ENCODE results near the gene TOM1L2.

TOM1L2 gene

GRCh38 chr17:17833658-17834357 is 138.4 kb downstream of the TOM1L2 start:
- Histone ChIP-seq H2AFZ (ENCODE audit: low read depth) (no peak overlapping the region), H3K9ac (no peak overlapping the region), H3K79me2 (ENCODE audit: insufficient read depth, low read depth) (peaks cover 56% of the 10 kb centered on the region), H3K36me3 (ENCODE audit: insufficient read depth) (no peaks in the 10 kb centered on the region), H3K4me1 (ENCODE audit: low read depth, poor library complexity, severe bottlenecking) (peaks cover 64% of the 10 kb centered on the region), H3K4me3 (IDR thresholded peaks at IDR 0.05; ENCODE audit: insufficient read depth, low read depth, low read length) (no peak overlapping the region), H3K4me2 (peak overlapping the region; percentile 21; the same call in 1 of the 2 replicates), H3K27me3 (ENCODE audit: insufficient read depth, low read depth) (no peaks in the 10 kb centered on the region), H4K20me1 (ENCODE audit: insufficient read depth) (no peaks in the 10 kb centered on the region), H3K27ac (no peak overlapping the region)
- TF ChIP-seq, protein P1, sequence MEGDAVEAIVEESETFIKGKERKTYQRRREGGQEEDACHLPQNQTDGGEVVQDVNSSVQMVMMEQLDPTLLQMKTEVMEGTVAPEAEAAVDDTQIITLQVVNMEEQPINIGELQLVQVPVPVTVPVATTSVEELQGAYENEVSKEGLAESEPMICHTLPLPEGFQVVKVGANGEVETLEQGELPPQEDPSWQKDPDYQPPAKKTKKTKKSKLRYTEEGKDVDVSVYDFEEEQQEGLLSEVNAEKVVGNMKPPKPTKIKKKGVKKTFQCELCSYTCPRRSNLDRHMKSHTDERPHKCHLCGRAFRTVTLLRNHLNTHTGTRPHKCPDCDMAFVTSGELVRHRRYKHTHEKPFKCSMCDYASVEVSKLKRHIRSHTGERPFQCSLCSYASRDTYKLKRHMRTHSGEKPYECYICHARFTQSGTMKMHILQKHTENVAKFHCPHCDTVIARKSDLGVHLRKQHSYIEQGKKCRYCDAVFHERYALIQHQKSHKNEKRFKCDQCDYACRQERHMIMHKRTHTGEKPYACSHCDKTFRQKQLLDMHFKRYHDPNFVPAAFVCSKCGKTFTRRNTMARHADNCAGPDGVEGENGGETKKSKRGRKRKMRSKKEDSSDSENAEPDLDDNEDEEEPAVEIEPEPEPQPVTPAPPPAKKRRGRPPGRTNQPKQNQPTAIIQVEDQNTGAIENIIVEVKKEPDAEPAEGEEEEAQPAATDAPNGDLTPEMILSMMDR (conservative IDR thresholded peaks at IDR 0.05; ENCODE audit: low read depth, low read length), result no peak

DNA sequence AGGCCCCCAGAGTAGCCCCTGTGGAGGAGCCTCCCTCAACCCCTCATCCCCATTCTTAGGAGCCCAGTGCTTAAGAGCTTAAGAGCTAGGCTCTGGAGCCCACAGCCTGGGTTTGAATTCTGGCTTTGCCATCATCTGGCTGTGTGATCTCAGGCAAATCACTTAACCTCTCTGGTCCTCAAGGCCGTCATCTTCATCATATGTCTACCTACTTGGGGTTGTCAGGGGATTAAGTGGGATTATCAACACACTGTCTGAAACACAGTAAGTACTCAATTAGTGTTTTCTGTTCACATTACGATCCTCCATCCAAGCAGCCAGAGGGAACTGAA is 140.2 kb downstream of the TOM1L2 start:
- Histone ChIP-seq H3K4me3 (IDR thresholded peaks at IDR 0.05; ENCODE audit: insufficient read depth, low read depth, low read length) (no peak overlapping the region), H3K36me3 (ENCODE audit: insufficient read depth) (no peaks in the 10 kb centered on the region), H3K9ac (no peak overlapping the region), H3K4me2 (no peak overlapping the region), H3K27ac (no peak overlapping the region), H4K20me1 (ENCODE audit: insufficient read depth) (no peaks in the 10 kb centered on the region), H3K27me3 (ENCODE audit: insufficient read depth, low read depth) (no peaks in the 10 kb centered on the region), H2AFZ (ENCODE audit: low read depth) (no peak overlapping the region), H3K4me1 (ENCODE audit: low read depth, poor library complexity, severe bottlenecking) (peaks cover 63% of the 10 kb centered on the region), H3K79me2 (ENCODE audit: insufficient read depth, low read depth) (peaks cover 57% of the 10 kb centered on the region)
- TF ChIP-seq, protein P1 (conservative IDR thresholded peaks at IDR 0.05; ENCODE audit: low read depth, low read length), result no peak

DNA sequence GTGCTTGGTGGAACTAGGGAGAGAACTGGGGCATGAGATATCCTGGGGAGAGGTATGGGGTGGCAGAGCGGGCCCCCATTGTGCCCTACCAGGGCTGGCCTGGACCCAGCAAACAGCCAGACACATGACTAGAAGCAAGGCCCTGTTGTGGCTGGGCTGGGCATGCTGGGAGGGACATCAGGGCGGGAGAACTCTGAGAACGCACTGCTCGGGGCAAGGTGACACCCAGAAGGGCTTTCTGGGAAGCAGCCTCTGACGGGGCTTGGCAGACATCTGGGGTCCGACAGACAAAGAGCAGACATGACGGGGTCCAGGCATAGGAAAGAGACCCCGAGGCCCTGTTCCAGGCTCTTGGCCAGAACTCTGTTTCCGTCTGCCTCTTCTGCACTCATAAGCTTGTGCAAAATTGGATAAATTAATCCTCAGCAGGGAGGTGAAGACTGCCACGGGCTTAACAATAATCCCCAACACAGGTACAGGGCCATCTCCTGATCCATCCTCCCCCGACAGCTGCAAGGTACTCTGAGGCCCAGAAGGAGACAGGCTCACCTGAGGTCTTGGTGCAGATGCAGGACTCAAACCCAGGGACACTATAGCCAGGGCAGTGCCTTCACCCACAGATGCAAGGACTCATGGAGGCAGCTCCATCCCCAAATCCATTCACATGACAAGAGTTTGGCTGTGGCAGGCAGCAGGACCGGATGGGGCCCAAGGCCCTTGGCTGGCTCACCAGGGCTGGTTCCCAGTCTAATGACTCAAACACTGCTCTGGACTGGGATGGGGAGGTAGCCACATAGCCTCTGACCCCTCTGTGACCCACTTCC is 140.8 kb downstream of the TOM1L2 start:
- TF ChIP-seq, protein P1 (conservative IDR thresholded peaks at IDR 0.05; ENCODE audit: low read depth, low read length), result no peak
- H3K27me3 ChIP-seq (ENCODE audit: insufficient read depth, low read depth), result no peaks in the 10 kb centered on the region
- no peak overlapping the region for H3K4me3 ChIP-seq (IDR thresholded peaks at IDR 0.05; ENCODE audit: insufficient read depth, low read depth, low read length)
- no peaks in the 10 kb centered on the region for H3K36me3 ChIP-seq (ENCODE audit: insufficient read depth)
- H4K20me1 ChIP-seq (ENCODE audit: insufficient read depth), result no peaks in the 10 kb centered on the region
- peaks cover 63% of the 10 kb centered on the region for H3K79me2 ChIP-seq (ENCODE audit: insufficient read depth, low read depth)
- H3K4me2 ChIP-seq, result no peak overlapping the region
- H3K9ac ChIP-seq, result no peak overlapping the region
- no peak overlapping the region for H2AFZ ChIP-seq (ENCODE audit: low read depth)
- H3K4me1 ChIP-seq (ENCODE audit: low read depth, poor library complexity, severe bottlenecking), result peaks cover 68% of the 10 kb centered on the region
- H3K27ac ChIP-seq, result no peak overlapping the region

- no peak overlapping the region for H3K27ac ChIP-seq
- no peak overlapping the region for H3K4me3 ChIP-seq (IDR thresholded peaks at IDR 0.05; ENCODE audit: insufficient read depth, low read depth, low read length)
- no peak overlapping the region for H3K4me2 ChIP-seq
- H4K20me1 ChIP-seq (ENCODE audit: insufficient read depth), result no peaks in the 10 kb centered on the region
- peaks cover 67% of the 10 kb centered on the region for H3K79me2 ChIP-seq (ENCODE audit: insufficient read depth, low read depth)
- H3K9ac ChIP-seq, result no peak overlapping the region
- no peaks in the 10 kb centered on the region for H3K27me3 ChIP-seq (ENCODE audit: insufficient read depth, low read depth)
- H3K36me3 ChIP-seq (ENCODE audit: insufficient read depth), result no peaks in the 10 kb centered on the region
- no peak overlapping the region for H2AFZ ChIP-seq (ENCODE audit: low read depth)
- peaks cover 75% of the 10 kb centered on the region for H3K4me1 ChIP-seq (ENCODE audit: low read depth, poor library complexity, severe bottlenecking)
- TF ChIP-seq, protein P1 (conservative IDR thresholded peaks at IDR 0.05; ENCODE audit: low read depth, low read length), result no peak
Measured at GRCh38 chr17:17830740-17831207, 141.4 kb downstream of the TOM1L2 start.
